Right cardiac atrium (tissue), 5 donors: ENCODE results near the gene POLA1. TPM values are rescaled to one million over a fixed set of nuclear protein-coding genes. Genes with fewer than 3 reads are reported as not detected.

Source experiments
- ATAC-seq, 2 donors: fragments of 200-7000 bp; cut with Tn5 transposase; one replicate each; pipeline versions ENCODE4 v1.8.0 to v1.9.1; 2020; ENCODE audit warnings: moderate library complexity in 2 of 2, mild to moderate bottlenecking in 1 of 2
- DNase-seq, 3 donors: peaks; one replicate each; pipeline ENCODE4 v3.0.0-alpha.2; 2020
- H3K27ac ChIP-seq: one replicate; pipeline ENCODE4 v1.5.1; 2013; ENCODE audit warnings: mild to moderate bottlenecking, low read length, control low read depth, moderate library complexity
- H3K27me3 ChIP-seq: one replicate; pipeline ENCODE4 v1.6.1; 2013; ENCODE audit not compliant: control insufficient read depth, insufficient read depth
- H3K4me1 ChIP-seq: one replicate; pipeline ENCODE4 v1.6.1; 2013; ENCODE audit warnings: low read length; ENCODE audit not compliant: control insufficient read depth, insufficient read depth
- H3K4me3 ChIP-seq: one replicate; pipeline ENCODE4 v1.5.1; 2013; ENCODE audit warnings: low read length, control low read depth
- H3K9me3 ChIP-seq: one replicate; pipeline ENCODE4 v1.6.1; 2013; ENCODE audit warnings: low read length; ENCODE audit not compliant: control insufficient read depth
- WGBS: extraction: QIAGEN DNeasy Blood & Tissue Kit; methylation state at CpG from one replicate; pipeline ENCODE4 v1.1.7; 2013; 5-methylcytosine and 5-hydroxymethylcytosine counted together
- intact Hi-C, 4 donors: fragments of 100-400 bp; cut with DNase I; formaldehyde crosslinking; loops; one replicate each; pipeline versions ENCODE4 v1.11.0 to v1.14.0; 2022 to 2023
- polyA plus RNA-seq: library from polyadenylated mRNA; stranded (reverse); fragments of 200-250 nt; gene quantifications from one replicate; pipeline ENCODE4 v1.2.3, GENCODE V29; 2013
- total RNA-seq, 4 donors: library from RNA; stranded (reverse); fragmentation: NEBNext Ultra II Directional; extraction: Animal tissue kit (Norgen Biotek cat#: 25700); gene quantifications; one replicate each; pipeline ENCODE4 v1.2.1, GENCODE V29; 2021
- donor health status: healthy with polysubstance abuse.
- donor health status: DM: no; HTN: yes; CAD: no.
- donor health status: DM: no; HTN: no; CAD: no.
- donor health status: DM: no; HTN: yes; CAD: no; lungs with severe emphysema.
- donor health status: DM: yes; HTN: yes; CAD: no.

Gene POLA1
- total and polyA plus RNA-seq, 5 donors, result 3.6 to 12.3 (median 9.1) TPM

- Histone ChIP-seq H3K4me3 (peak overlapping the region; percentile 27), H3K27me3 (no peaks in the 10 kb centered on the region), H3K4me1 (no peaks in the 10 kb centered on the region), H3K27ac (no peak overlapping the region), H3K9me3 (no peaks in the 10 kb centered on the region)
- 7% methylated on average over 32 of the region's 32 CpGs for WGBS
- ATAC-seq, result no peak
- no peak for DNase-seq
- intact Hi-C loops, result no loop called here
These were observed 318.1 kb downstream of the POLA1 start for GRCh38 chrX:25011589-25012432.

GRCh38 chrX:25012433-25012735 lies 318.7 kb downstream of the POLA1 start:
- H3K27ac ChIP-seq, result no peak overlapping the region
- DNase-seq (no peak), ATAC-seq (peak in 1 of 2 donors; percentile 35)
- H3K9me3 ChIP-seq, result no peaks in the 10 kb centered on the region
- H3K4me1 ChIP-seq, result no peaks in the 10 kb centered on the region
- peak overlapping the region; percentile 27 for H3K4me3 ChIP-seq
- whole genome bisulfite sequencing, result 2% methylated on average over 19 of the region's 19 CpGs
- intact Hi-C loops, result no loop called here
- H3K27me3 ChIP-seq, result no peaks in the 10 kb centered on the region

GRCh38 chrX:25012793-25013631 lies 319.3 kb downstream of the POLA1 start:
- DNase-seq (no peak), ATAC-seq (no peak)
- Histone ChIP-seq H3K4me1 (no peaks in the 10 kb centered on the region), H3K27ac (no peak overlapping the region), H3K27me3 (no peaks in the 10 kb centered on the region), H3K4me3 (peak overlapping the region; percentile 44), H3K9me3 (no peaks in the 10 kb centered on the region)
- intact Hi-C loops, result no loop called here
- WGBS, result under 1% methylated on average over 88 of the region's 105 CpGs

GRCh38 chrX:25013632-25014365 lies 320.1 kb downstream of the POLA1 start:
- H3K27ac ChIP-seq, result no peak overlapping the region
- intact Hi-C loops, result no loop called here
- WGBS, result 3% methylated on average over 32 of the region's 44 CpGs
- H3K4me1 ChIP-seq, result no peaks in the 10 kb centered on the region
- DNase-seq, result no peak
- ATAC-seq, result no peak
- H3K4me3 ChIP-seq, result peak overlapping the region; percentile 44
- H3K27me3 ChIP-seq, result no peaks in the 10 kb centered on the region
- H3K9me3 ChIP-seq, result no peaks in the 10 kb centered on the region

- ATAC-seq (no peak), DNase-seq (no peak)
- H3K27ac ChIP-seq, result no peak overlapping the region
- no peak overlapping the region for H3K4me3 ChIP-seq
- H3K27me3 ChIP-seq, result no peaks in the 10 kb centered on the region
- no peaks in the 10 kb centered on the region for H3K9me3 ChIP-seq
- no peaks in the 10 kb centered on the region for H3K4me1 ChIP-seq
- intact Hi-C loops, result no loop called here
- 29% methylated on average over 19 of the region's 19 CpGs for WGBS
These were observed 320.7 kb downstream of the POLA1 start for GRCh38 chrX:25014366-25014838.

GRCh38 chrX:25015486-25016360 lies 322.0 kb downstream of the POLA1 start, which contains the start of gene ARX:
Gene ARX (minus strand): TSS chrX:25015965. CDS start chrX:25015737, 228 bp downstream.
- ATAC-seq, result peak; percentile 68 to 88
- H3K4me1 ChIP-seq, result peaks cover 2% of the 10 kb centered on the region
- intact Hi-C loops, result no loop called here
- peak; percentile 50 to 77 (median 69) for DNase-seq
- 6% methylated on average over 58 of the region's 58 CpGs for WGBS
- no peak within 1 kb of the TSS for H3K27ac ChIP-seq
- H3K4me3 ChIP-seq, result no peak within 1 kb of the TSS
- no peaks in the 10 kb centered on the region for H3K27me3 ChIP-seq
- no peaks in the 10 kb centered on the region for H3K9me3 ChIP-seq

- DNase-seq, result no peak
- Histone ChIP-seq H3K27ac (no peak overlapping the region), H3K9me3 (no peaks in the 10 kb centered on the region), H3K4me1 (peaks cover 2% of the 10 kb centered on the region), H3K4me3 (no peak overlapping the region), H3K27me3 (no peaks in the 10 kb centered on the region)
- ATAC-seq, result no peak
- intact Hi-C loops, result no loop called here
- 28% methylated on average over 20 of the region's 20 CpGs for WGBS
These were observed 322.6 kb downstream of the POLA1 start for GRCh38 chrX:25016361-25016671.

- Histone ChIP-seq H3K27ac (no peak overlapping the region), H3K27me3 (no peaks in the 10 kb centered on the region), H3K4me1 (peaks cover 2% of the 10 kb centered on the region), H3K4me3 (no peak overlapping the region), H3K9me3 (no peaks in the 10 kb centered on the region)
- DNase-seq (no peak), ATAC-seq (no peak)
- WGBS, result 23% methylated on average over 17 of the region's 17 CpGs
- intact Hi-C loops, result no loop called here
These were observed 323.4 kb downstream of the POLA1 start for GRCh38 chrX:25016938-25017598.

GRCh38 chrX:25017667-25018247 lies 324.0 kb downstream of the POLA1 start:
- ATAC-seq (no peak), DNase-seq (no peak)
- intact Hi-C loops, result no loop called here
- no peak overlapping the region for H3K4me3 ChIP-seq
- H3K4me1 ChIP-seq, result peaks cover 2% of the 10 kb centered on the region
- no peak overlapping the region for H3K27ac ChIP-seq
- 3% methylated on average over 32 of the region's 32 CpGs for WGBS
- H3K27me3 ChIP-seq, result no peaks in the 10 kb centered on the region
- no peaks in the 10 kb centered on the region for H3K9me3 ChIP-seq
